GM12878 (cell line): ENCODE results near the gene ZNF493. TPM values are rescaled to one million over a fixed set of nuclear protein-coding genes. Genes with fewer than 3 reads are reported as not detected.

Source experiments
- ATAC-seq: fragments of 200-7000 bp; cut with Tn5 transposase; 3 replicates; pipeline ENCODE4 v1.9.1; 2020; ENCODE audit warnings: mild to moderate bottlenecking, moderate library complexity
- BruUV-seq: library from RNA; stranded (reverse); fragments of 400-500 nt; replicated peaks from 2 replicates; lab custom pipeline; 2021; lab: Mats Ljungman, UMichigan
- CTCF ChIA-PET: fragments of 300-600 bp; sonication (Branson Sonifier 250); formaldehyde crosslinking; extraction: SDS; loops from one replicate; lab custom pipeline; 2021; ENCODE audit warnings: inconsistent platforms; lab: Yijun Ruan, JAX
- POLR2A ChIA-PET: fragments of 350-600 bp; formaldehyde crosslinking; extraction: SDS; loops from one replicate; lab custom pipeline; 2021; ENCODE audit warnings: inconsistent platforms; lab: Charles Lee
- RAD21 ChIA-PET: fragments of 300-600 bp; sonication (Branson Sonifier 250); formaldehyde crosslinking; loops from one replicate; lab custom pipeline; 2023; ENCODE audit warnings: antibody characterized with exemption; ENCODE audit not compliant: unreplicated experiment; lab: Charles Lee
- SMC1A ChIA-PET: fragments of 300-600 bp; sonication (Branson Sonifier 250); formaldehyde crosslinking; loops from one replicate; lab custom pipeline; 2023; ENCODE audit not compliant: unreplicated experiment, uncharacterized antibody; lab: Charles Lee
- DNase-seq: peaks from one replicate; pipeline ENCODE4 v3.0.0-alpha.2; 2011; ENCODE audit warnings: low read depth, low spot score
- FAIRE-seq: peaks from 3 replicates; lab custom pipeline; 2011; peaks lifted over from hg19 to GRCh38; lab: Jason Lieb, UNC
- H2AFZ ChIP-seq: 2 replicates; pipeline ENCODE4 v1.6.0; 2011; ENCODE audit warnings: low read depth, low read length, control low read depth; ENCODE audit not compliant: control insufficient read depth
- H3K27ac ChIP-seq: 2 replicates; pipeline ENCODE4 v1.5.1; 2011; ENCODE audit warnings: control low read depth; ENCODE audit not compliant: control insufficient read depth, insufficient read depth
- H3K27me3 ChIP-seq, 2 experiments: replicated peaks in 1 of 2; 2 replicates each; pipeline versions ENCODE4 v1.6.0 to v1.6.1; 2011; ENCODE audit warnings: low read length in 1 of 2; ENCODE audit not compliant: control insufficient read depth in 2 of 2, insufficient read depth in 2 of 2
- H3K36me3 ChIP-seq, 2 experiments: 2 replicates each; pipeline ENCODE4 v1.5.1; 2011; ENCODE audit warnings: low read length in 1 of 2; ENCODE audit not compliant: control insufficient read depth in 2 of 2, insufficient read depth in 2 of 2
- H3K4me1 ChIP-seq: 2 replicates; pipeline ENCODE4 v1.6.1; 2011; ENCODE audit warnings: mild to moderate bottlenecking, low read length, moderate library complexity, mixed read lengths; ENCODE audit not compliant: control insufficient read depth, insufficient read depth
- H3K4me2 ChIP-seq: 2 replicates; pipeline ENCODE4 v1.6.0; 2011; ENCODE audit warnings: control low read depth; ENCODE audit not compliant: control insufficient read depth, insufficient read depth
- H3K4me3 ChIP-seq: fragments of 200-600 bp; sonication (generic); 2 replicates; pipeline ENCODE4 v1.5.1; 2016
- H3K79me2 ChIP-seq: 2 replicates; pipeline ENCODE4 v1.6.0; 2011; ENCODE audit warnings: low read length; ENCODE audit not compliant: control insufficient read depth, insufficient read depth
- H3K9ac ChIP-seq: 2 replicates; pipeline ENCODE4 v1.8.0; 2011; ENCODE audit warnings: low read length, control low read depth, mixed read lengths; ENCODE audit not compliant: control insufficient read depth, insufficient read depth
- H3K9me3 ChIP-seq: replicated peaks from 3 replicates; pipeline ENCODE4 v1.5.1; 2011; ENCODE audit warnings: mild to moderate bottlenecking, low read length; ENCODE audit not compliant: control insufficient read depth, insufficient read depth
- H4K20me1 ChIP-seq: 2 replicates; pipeline ENCODE4 v1.6.0; 2011; ENCODE audit not compliant: control insufficient read depth, insufficient read depth
- GABPA ChIP-seq: IDR thresholded peaks from 2 replicates; pipeline ENCODE4 v1.6.1; 2014; ENCODE audit warnings: antibody characterized with exemption, low read depth, mild to moderate bottlenecking, inconsistent platforms
- IKZF2 ChIP-seq, 2 experiments: fragments of 450-650 bp; IDR thresholded peaks; 2 replicates each; pipeline ENCODE4 v1.6.1; 2017; ENCODE audit warnings: mild to moderate bottlenecking in 2 of 2, moderate library complexity in 2 of 2
- RFX5 ChIP-seq: IDR thresholded peaks from 2 replicates; pipeline ENCODE4 v1.6.1; 2011; ENCODE audit warnings: low read depth, low read length, improper control_type of control experiment
- SUZ12 ChIP-seq: fragments of 200-600 bp; sonication (generic); IDR thresholded peaks from one replicate; pipeline ENCODE4 v1.6.1; 2018; ENCODE audit warnings: antibody characterized with exemption, mild to moderate bottlenecking; ENCODE audit not compliant: unreplicated experiment
- ZNF622 ChIP-seq: fragments of 450-650 bp; IDR thresholded peaks from 2 replicates; pipeline ENCODE4 v1.6.1; 2017; ENCODE audit warnings: mild to moderate bottlenecking, inconsistent platforms
- WGBS: methylation state at CpG from one replicate; pipeline ENCODE4 v1.1.6; 2016; ENCODE audit warnings: low lambda C conversion rate; ENCODE audit not compliant: insufficient replicate concordance, insufficient coverage; ENCODE audit errors: missing lambda C conversion rate; 5-methylcytosine and 5-hydroxymethylcytosine counted together
- in situ Hi-C: fragments of 300-500 bp; cut with MboI; formaldehyde crosslinking; loops from 9 replicates; pipeline ENCODE4 v1.14.3; 2018; ENCODE audit warnings: mixed read lengths
- intact Hi-C: fragments of 100-400 bp; cut with micrococcal nuclease; formaldehyde crosslinking; loops from one replicate; pipeline ENCODE4 v1.14.2; 2022; ENCODE audit not compliant: unreplicated experiment
- polyA plus RNA-seq, 11 experiments: library from polyadenylated mRNA; depleted of rRNA in 4 of 11; unstranded in 6 of 11; stranded (reverse) in 5 of 11; fragments of >200 nt; fragmentation: Nextera tagmentation in 4 of 11; fragmentation: Illumina TruSeq in 1 of 11; extraction: Ambion mirVana in 4 of 11; extraction: Trizol in 1 of 11; gene quantifications; 1 replicate in 1 of 11; 2 replicates in 10 of 11; pipeline versions ENCODE4 v1.2.1 to v1.2.3, GENCODE V29; 2011 to 2016; ENCODE audit warnings: inconsistent platforms in 2 of 11, missing spikeins in 2 of 11, low read depth in 1 of 11
- total RNA-seq, 4 experiments: library from RNA; depleted of rRNA in 3 of 4; stranded (reverse); fragments of >200 nt in 3 of 4; fragmentation: Illumina TruSeq in 1 of 4; extraction: Trizol in 1 of 4; gene quantifications; 2 replicates each; pipeline versions ENCODE4 v1.2.1 to v1.2.3, GENCODE V29; 2013 to 2021

Gene ZNF493
- total and polyA plus RNA-seq, 10 of the 15 experiments (the other 5 are each of a cell fraction or from before 2014, with no cell fraction given), result 2.9 to 17.6 (median 8.3) TPM

DNA sequence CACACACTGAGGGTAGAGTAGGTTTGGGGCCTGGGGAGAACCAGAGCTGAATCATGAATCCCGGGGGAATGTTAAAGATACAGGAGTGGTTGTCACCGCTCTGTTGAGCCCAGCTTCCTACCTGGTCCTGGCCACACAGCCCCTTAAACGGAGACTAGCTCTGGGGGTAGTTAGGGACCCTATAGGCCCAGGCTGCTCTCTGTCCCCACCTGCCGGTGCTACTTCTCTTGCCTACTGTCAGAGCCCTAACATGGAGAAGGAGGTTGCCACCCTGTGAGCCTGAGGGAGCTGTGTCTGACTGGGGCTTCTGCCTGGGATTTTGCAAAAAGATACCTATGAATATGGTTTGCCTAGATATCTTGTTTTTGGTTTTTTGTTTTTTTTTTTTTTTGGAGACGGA lies 71.9 kb downstream of the ZNF493 start:
- ChIA-PET CTCF (no interaction called here), RAD21 (no interaction called here), SMC1A (no interaction called here), POLR2A (no interaction called here)
- BruUV-seq, result no TSS peak
- Histone ChIP-seq H4K20me1 (no peaks in the 10 kb centered on the region), H3K4me2 (no peak overlapping the region), H3K4me1 (no peaks in the 10 kb centered on the region), H3K4me3 (no peak overlapping the region), H3K27ac (no peak overlapping the region), H2AFZ (no peak overlapping the region), H3K9ac (no peak overlapping the region), H3K27me3 (no peaks in the 10 kb centered on the region), H3K36me3 (no peaks in the 10 kb centered on the region), H3K79me2 (no peaks in the 10 kb centered on the region), H3K9me3 (no peaks in the 10 kb centered on the region; the same call in 2 of the 3 replicates)
- intact Hi-C loops, result no loop called here
- WGBS, result 42% methylated on average over 4 of the region's 5 CpGs
- no peak for TF ChIP-seq GABPA
- FAIRE-seq (no peak), DNase-seq (no peak), ATAC-seq (no peak)
- in situ Hi-C loops, result no loop called here

DNA sequence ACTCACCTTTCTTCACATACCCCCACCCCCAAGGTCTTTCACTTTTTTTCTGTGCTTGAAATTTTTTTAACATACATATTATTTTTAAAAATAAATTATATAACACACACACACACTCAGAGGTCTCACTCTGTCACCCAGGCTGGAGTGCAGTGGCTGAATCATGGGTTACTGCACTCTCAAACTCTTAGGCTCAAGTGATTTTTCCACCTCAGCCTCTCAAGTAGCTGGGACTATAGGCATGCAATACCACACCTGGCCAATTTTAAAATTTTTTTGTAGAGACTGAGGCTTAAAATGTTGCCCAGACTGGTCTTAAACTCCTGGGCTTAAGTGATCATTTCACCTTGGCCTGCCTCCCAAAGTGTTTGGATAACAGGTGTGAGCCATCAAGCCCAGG lies 75.6 kb downstream of the ZNF493 start:
- H3K4me1 ChIP-seq, result no peaks in the 10 kb centered on the region
- in situ Hi-C loops, result no loop called here
- no peaks in the 10 kb centered on the region for H3K79me2 ChIP-seq
- no peaks in the 10 kb centered on the region for H4K20me1 ChIP-seq
- POLR2A ChIA-PET, result no interaction called here
- H3K27me3 ChIP-seq, result no peaks in the 10 kb centered on the region
- no peak overlapping the region for H3K4me3 ChIP-seq
- no peak overlapping the region for H3K27ac ChIP-seq
- BruUV-seq, result no TSS peak
- intact Hi-C loops, result no loop called here
- TF ChIP-seq RFX5 (no peak), ZNF622 (no peak), SUZ12 (no peak), IKZF2 (IDR thresholded peaks at IDR 0.05) (no peak)
- TF ChIP-seq, all 136 proteins: peak for 0
- ChIA-PET SMC1A (no interaction called here), CTCF (no interaction called here), RAD21 (no interaction called here)
- FAIRE-seq (no peak), ATAC-seq (no peak), DNase-seq (no peak)
- Histone ChIP-seq H2AFZ (no peak overlapping the region), H3K9me3 (no peaks in the 10 kb centered on the region; the same call in 2 of the 3 replicates), H3K4me2 (no peak overlapping the region), H3K9ac (no peak overlapping the region), H3K36me3 (no peaks in the 10 kb centered on the region)
